Measurements from ENCODE around the gene BCAR1. TPM values are rescaled to one million over a fixed set of nuclear protein-coding genes. Genes with fewer than 3 reads are reported as not detected.

Gene BCAR1
- polyA plus RNA-seq, 2 of the 4 experiments (the other 2 are of a cell fraction), result 10.2 to 35.8 TPM

GRCh38 chr16:75258807-75259141, 7.3 kb upstream of the BCAR1 start:
- no peak for ATAC-seq
- POLR2A ChIA-PET, result no interaction called here

GRCh38 chr16:75257886-75258806, 6.7 kb upstream of the BCAR1 start:
- Histone ChIP-seq H3K4me1 (peaks cover 61% of the 10 kb centered on the region), H3K4me2 (no peak overlapping the region), H3K27ac (no peak overlapping the region; a peak in 1 of 6 replicates), H3K9me3 (no peaks in the 10 kb centered on the region), H3K4me3 (no peak overlapping the region)
- CTCF ChIA-PET, result interaction anchor here (0.6 to 3.8 kb wide), 4 partner anchors 9 to 25 kb away, joined by 3 to 48 read pairs (median 4); no protein-coding TSS in a partner anchor
- ATAC-seq (no peak), FAIRE-seq (no peak), DNase-seq (ENCODE audit: low read depth in 1 of 2, low spot score in 1 of 2) (no peak)
- WGBS (ENCODE audit: missing lambda C conversion rate), result 92% methylated on average over 21 of the region's 21 CpGs
- POLR2A ChIA-PET, result no interaction called here
- TF ChIP-seq NR3C1 (IDR thresholded peaks at IDR 0.05) (no peak), TFCP2L1 (CRISPR knock-in tag; IDR thresholded peaks at IDR 0.05) (no peak), SMC3 (IDR thresholded peaks at IDR 0.05) (no peak), CTCF (IDR thresholded peaks at IDR 0.05) (no peak), SREBF2 (IDR thresholded peaks at IDR 0.05) (no peak), NPAS2 (CRISPR knock-in tag; IDR thresholded peaks at IDR 0.05; ENCODE audit: borderline replicate concordance) (no peak), MAZ (IDR thresholded peaks at IDR 0.05; ENCODE audit: borderline replicate concordance, low read depth, low read length) (no peak)

More at GRCh38 chr16:75258807-75259141, 7.3 kb upstream of the BCAR1 start:
- Histone ChIP-seq H3K9me3 (no peaks in the 10 kb centered on the region), H3K4me1 (peaks cover 61% of the 10 kb centered on the region), H3K4me3 (no peak overlapping the region), H3K27ac (no peak overlapping the region), H3K4me2 (no peak overlapping the region)
- TF ChIP-seq REST (IDR thresholded peaks at IDR 0.05), result no peak
- TF ChIP-seq ZNF302 (CRISPR knock-in tag; IDR thresholded peaks at IDR 0.05), result no peak
- TF ChIP-seq NFE2L2 (conservative IDR thresholded peaks at IDR 0.05; ENCODE audit: low read length), result no peak
- no peak for TF ChIP-seq RFX5 (IDR thresholded peaks at IDR 0.05)
- TF ChIP-seq TFCP2L1 (CRISPR knock-in tag; IDR thresholded peaks at IDR 0.05), result no peak
- no peak for TF ChIP-seq USF2 (IDR thresholded peaks at IDR 0.05)
- TF ChIP-seq HOXB5 (CRISPR knock-in tag; IDR thresholded peaks at IDR 0.05), result no peak
- TF ChIP-seq EHMT2 (IDR thresholded peaks at IDR 0.05; ENCODE audit: low read depth), result no peak
- no peak for TF ChIP-seq CBX2 (IDR thresholded peaks at IDR 0.05; ENCODE audit: borderline replicate concordance, low read depth)
- TF ChIP-seq ZFP36 (IDR thresholded peaks at IDR 0.05; ENCODE audit: borderline replicate concordance, partially characterized antibody), result no peak
- no peak for TF ChIP-seq MAX (IDR thresholded peaks at IDR 0.05)
- TF ChIP-seq RARB (CRISPR knock-in tag; IDR thresholded peaks at IDR 0.05), result no peak
- CTCF ChIA-PET, result interaction anchor here (1.0 kb wide), 1 partner anchor 24 kb away, joined by 3 read pairs; no protein-coding TSS in a partner anchor
- DNase-seq (ENCODE audit: low read depth in 1 of 2, low spot score in 1 of 2) (no peak), FAIRE-seq (no peak)
- 92% methylated on average over 6 of the region's 6 CpGs for WGBS (ENCODE audit: missing lambda C conversion rate)
